Endothelial cell of umbilical vein (primary cell): Measurements from ENCODE around the gene TRPV2. TPM values are rescaled to one million over a fixed set of nuclear protein-coding genes. Genes with fewer than 3 reads are reported as not detected.

ENCODE experiments used
- BruUV-seq: library from RNA; stranded (reverse); fragments of 400-500 nt; replicated peaks from 2 replicates; lab custom pipeline; 2021; lab: Mats Ljungman, UMichigan
- CTCF ChIA-PET: fragments of 300-600, 350-600 bp; sonication (Branson Sonifier 250); formaldehyde crosslinking; loops from one replicate; lab custom pipeline; 2021; ENCODE audit warnings: antibody characterized with exemption, inconsistent platforms; lab: Charles Lee
- POLR2A ChIA-PET: fragments of 300-600, 350-600 bp; sonication (Branson Sonifier 250); formaldehyde crosslinking; loops from one replicate; lab custom pipeline; 2021; ENCODE audit warnings: antibody characterized with exemption, inconsistent platforms; lab: Charles Lee
- DNase-seq: peaks from one replicate; pipeline ENCODE4 v3.0.0-alpha.2; 2011; ENCODE audit warnings: low read depth, low spot score
- FAIRE-seq: peaks from 2 replicates; lab custom pipeline; 2011; peaks lifted over from hg19 to GRCh38; lab: Jason Lieb, UNC
- H2AFZ ChIP-seq: 2 replicates; pipeline ENCODE4 v1.6.0; 2012; ENCODE audit warnings: low read depth, low read length, control low read depth, inconsistent platforms
- H3K27ac ChIP-seq: 2 replicates; pipeline ENCODE4 v1.5.1; 2011; ENCODE audit warnings: low read depth, mild to moderate bottlenecking, control low read depth, low read length, moderate library complexity; ENCODE audit not compliant: insufficient read depth
- H3K27me3 ChIP-seq, 2 experiments: 2 replicates each; pipeline versions ENCODE4 v1.6.0 to v1.6.1; 2011; ENCODE audit warnings: low read length in 2 of 2, mixed read lengths in 1 of 2; ENCODE audit not compliant: control insufficient read depth in 2 of 2, insufficient read depth in 2 of 2
- H3K36me3 ChIP-seq, 2 experiments: 2 replicates in 1 of 2; 3 replicates in 1 of 2; pipeline ENCODE4 v1.5.1; 2011; ENCODE audit warnings: low read length in 2 of 2, mild to moderate bottlenecking in 1 of 2, moderate library complexity in 1 of 2; ENCODE audit not compliant: control insufficient read depth in 2 of 2, insufficient read depth in 2 of 2; ENCODE audit errors: extremely low read depth in 1 of 2
- H3K4me1 ChIP-seq: 3 replicates; pipeline ENCODE4 v1.5.1; 2011; ENCODE audit warnings: mild to moderate bottlenecking, low read length; ENCODE audit not compliant: control insufficient read depth, insufficient read depth; ENCODE audit errors: extremely low read depth
- H3K4me2 ChIP-seq: 2 replicates; pipeline ENCODE4 v1.6.1; 2011; ENCODE audit warnings: low read length, control low read depth, mixed read lengths; ENCODE audit not compliant: insufficient read depth
- H3K4me3 ChIP-seq, 3 experiments: fragments of 200-600 bp in 1 of 3; sonication (generic), shearing (Covaris generic) in 1 of 3; replicated peaks in 1 of 3; 2 replicates each; pipeline ENCODE4 v1.5.1; 2011 to 2016; ENCODE audit warnings: control low read depth in 3 of 3, low read length in 3 of 3, mild to moderate bottlenecking in 2 of 3, inconsistent platforms in 1 of 3, low read depth in 1 of 3, moderate library complexity in 1 of 3; ENCODE audit not compliant: insufficient read depth in 1 of 3
- H3K79me2 ChIP-seq: 2 replicates; pipeline ENCODE4 v1.6.0; 2012; ENCODE audit warnings: low read length, inconsistent platforms; ENCODE audit not compliant: control insufficient read depth, insufficient read depth
- H3K9ac ChIP-seq: replicated peaks from 2 replicates; pipeline ENCODE3; 2011; ENCODE audit warnings: low read length, control low read depth; ENCODE audit not compliant: insufficient read depth; ENCODE audit errors: extremely low read depth
- H3K9me1 ChIP-seq: replicated peaks from 3 replicates; pipeline ENCODE4 v1.6.0; 2011; ENCODE audit warnings: mild to moderate bottlenecking, low read length; ENCODE audit not compliant: control insufficient read depth, insufficient read depth; ENCODE audit errors: extremely low read depth
- H3K9me3 ChIP-seq: replicated peaks from 2 replicates; pipeline ENCODE4 v1.5.1; 2012; ENCODE audit warnings: low read length, inconsistent platforms; ENCODE audit not compliant: control insufficient read depth, insufficient read depth
- H4K20me1 ChIP-seq: replicated peaks from 2 replicates; pipeline ENCODE3; 2011; ENCODE audit warnings: mild to moderate bottlenecking, low read length; ENCODE audit not compliant: control insufficient read depth, insufficient read depth; ENCODE audit errors: extremely low read depth
- CTCF ChIP-seq, 2 donors: IDR thresholded peaks; 1 replicate in 1 of 2; 2 replicates in 1 of 2; pipeline ENCODE4 v1.5.1; 2011; ENCODE audit warnings: low read length in 2 of 2, mild to moderate bottlenecking in 2 of 2, moderate library complexity in 2 of 2, control low read depth in 1 of 2, inconsistent platforms in 1 of 2, low read depth in 1 of 2; ENCODE audit not compliant: insufficient read depth in 1 of 2; ENCODE audit errors: extremely low read depth in 1 of 2
- EZH2 ChIP-seq: IDR thresholded peaks from 2 replicates; pipeline ENCODE4 v1.6.1; 2012; ENCODE audit warnings: borderline replicate concordance, low read depth, mild to moderate bottlenecking, moderate library complexity, low read length, inconsistent platforms; ENCODE audit not compliant: severe bottlenecking
- FOS ChIP-seq: IDR thresholded peaks from 2 replicates; pipeline ENCODE4 v1.6.1; 2011; ENCODE audit warnings: mild to moderate bottlenecking, low read length, moderate library complexity, borderline replicate concordance; ENCODE audit not compliant: insufficient read depth
- GATA2 ChIP-seq: IDR thresholded peaks from 2 replicates; pipeline ENCODE4 v1.7.0; 2011; ENCODE audit warnings: low read depth, mild to moderate bottlenecking, moderate library complexity, mixed read lengths, low read length; ENCODE audit not compliant: insufficient read length, insufficient read depth
- JUN ChIP-seq: IDR thresholded peaks from 2 replicates; pipeline ENCODE4 v1.6.1; 2011; ENCODE audit warnings: borderline replicate concordance, low read depth; ENCODE audit not compliant: insufficient read length, insufficient read depth
- MAX ChIP-seq: IDR thresholded peaks from 2 replicates; pipeline ENCODE4 v1.6.1; 2011; ENCODE audit not compliant: insufficient read depth, insufficient read length
- MYC ChIP-seq: IDR thresholded peaks from one replicate; pipeline ENCODE4 v1.6.1; 2011; ENCODE audit warnings: mild to moderate bottlenecking, low read depth, low read length
- POLR2A ChIP-seq: IDR thresholded peaks from 2 replicates; pipeline ENCODE4 v1.6.1; 2012; ENCODE audit warnings: low read depth, mild to moderate bottlenecking, control low read depth, low read length
- POLR2AphosphoS5 ChIP-seq: IDR thresholded peaks from 2 replicates; pipeline ENCODE4 v1.6.1; 2012; ENCODE audit warnings: low read depth, mild to moderate bottlenecking, control low read depth, low read length, moderate library complexity; ENCODE audit not compliant: insufficient read depth
- dilution Hi-C: fragments of 300-500 bp; cut with MboI; formaldehyde crosslinking; loops from one replicate; pipeline ENCODE4 v1.15.0; 2019; ENCODE audit warnings: low sequenced_read_pairs; ENCODE audit not compliant: extremely low pct_ligation_motif_present
- intact Hi-C: fragments of 100-400 bp; cut with micrococcal nuclease; formaldehyde crosslinking; loops from one replicate; pipeline ENCODE4 v1.10.0; 2022
- polyA plus RNA-seq, 4 experiments: library from polyadenylated mRNA; depleted of rRNA in 3 of 4; stranded (reverse) in 3 of 4; unstranded in 1 of 4; fragments of >200 nt; gene quantifications; 2 replicates each; pipeline versions ENCODE4 v1.2.1 to v1.2.3, GENCODE V29; 2011 to 2012; ENCODE audit warnings: missing spikeins in 1 of 4
- total RNA-seq: library from RNA; stranded (reverse); gene quantifications from 2 replicates; pipeline ENCODE4 v1.2.3, GENCODE V29; 2021

Gene TRPV2
- total and polyA plus RNA-seq, 2 donors (not counting 3 experiments of a cell fraction or from before 2014, with no cell fraction given) = 4.2 to 10.6 TPM

DNA sequence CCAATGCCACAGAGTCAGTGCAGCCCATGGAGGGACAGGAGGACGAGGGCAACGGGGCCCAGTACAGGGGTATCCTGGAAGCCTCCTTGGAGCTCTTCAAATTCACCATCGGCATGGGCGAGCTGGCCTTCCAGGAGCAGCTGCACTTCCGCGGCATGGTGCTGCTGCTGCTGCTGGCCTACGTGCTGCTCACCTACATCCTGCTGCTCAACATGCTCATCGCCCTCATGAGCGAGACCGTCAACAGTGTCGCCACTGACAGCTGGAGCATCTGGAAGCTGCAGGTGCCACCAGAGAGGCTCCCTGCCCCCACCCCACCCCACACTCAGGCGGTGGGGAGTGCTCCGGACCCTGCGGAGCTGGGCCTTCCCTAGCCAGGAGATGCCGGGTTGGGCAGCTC lies 16.6 kb downstream of the TRPV2 start:
- no peaks in the 10 kb centered on the region for H3K9me3 ChIP-seq
- ChIA-PET POLR2A (interaction anchor here (1.2 kb wide), 1 partner anchor 51 kb away, joined by 4 read pairs; the partner anchor contains the start of gene UBB), CTCF (interaction anchor here (0.8 to 0.9 kb wide), 2 partner anchors 22 to 29 kb away, joined by 3 read pairs; no protein-coding TSS in a partner anchor)
- intact Hi-C loops (loop anchor here (10.0 kb wide), 1 partner anchor 983 kb away; no protein-coding TSS in a partner anchor), dilution Hi-C loops (no loop called here)
- BruUV-seq = no TSS peak
- no peak for FAIRE-seq
- H3K9ac ChIP-seq = no peak overlapping the region
- DNase-seq = no peak
- no peaks in the 10 kb centered on the region for H3K36me3 ChIP-seq
- H4K20me1 ChIP-seq = no peaks in the 10 kb centered on the region
- H3K79me2 ChIP-seq = no peaks in the 10 kb centered on the region
- no peak overlapping the region for H3K27ac ChIP-seq
- H3K4me2 ChIP-seq = no peak overlapping the region
- H3K4me1 ChIP-seq = no peaks in the 10 kb centered on the region
- no peaks in the 10 kb centered on the region for H3K27me3 ChIP-seq
- no peak overlapping the region for H2AFZ ChIP-seq
- TF ChIP-seq EZH2 = no peak
- TF ChIP-seq FOS = no peak
- TF ChIP-seq JUN = no peak
- no peak for TF ChIP-seq CTCF (IDR thresholded peaks at IDR 0.05; ENCODE audit: extremely low read depth in 1 of 2, insufficient read depth in 1 of 2, low read depth in 1 of 2, low read length in 2 of 2)
- no peak for TF ChIP-seq GATA2
- TF ChIP-seq POLR2A = no peak
- TF ChIP-seq MAX = no peak
- no peak for TF ChIP-seq MYC
- no peak for TF ChIP-seq POLR2AphosphoS5
- H3K9me1 ChIP-seq = no peaks in the 10 kb centered on the region
- no peak overlapping the region for H3K4me3 ChIP-seq
